Mesenteric fat pad (tissue), 1 donor: ENCODE data around the gene SMARCA2. TPM values are rescaled to one million over a fixed set of nuclear protein-coding genes. Genes with fewer than 3 reads are reported as not detected.

ENCODE experiments used
- DNase-seq: peaks from one replicate; pipeline ENCODE4 v3.0.0-alpha.2; 2020; ENCODE audit warnings: low spot score
- total RNA-seq: library from RNA; stranded (reverse); fragmentation: NEBNext Ultra II Directional; extraction: Animal tissue kit (Norgen Biotek cat#: 25700); gene quantifications from one replicate; pipeline ENCODE4 v1.2.1, GENCODE V29; 2021
- donor health status: DM: yes; HTN: yes; CAD: no.

Gene SMARCA2
- total RNA-seq, 1 donor from 2014 or later: 136 TPM

GRCh38 chr9:2208465-2208864 is 193.3 kb downstream of the SMARCA2 start:
- DNase-seq: no peak

- DNase-seq: no peak
Measured at GRCh38 chr9:2208991-2209390, 193.8 kb downstream of the SMARCA2 start.

- no peak for DNase-seq
Measured at GRCh38 chr9:2209400-2209799, 194.3 kb downstream of the SMARCA2 start.

- DNase-seq: no peak
Measured at GRCh38 chr9:2210201-2210600, 195.1 kb downstream of the SMARCA2 start.

GRCh38 chr9:2213830-2214468 is 198.8 kb downstream of the SMARCA2 start:
- no peak for DNase-seq

GRCh38 chr9:2214707-2215106 is 199.6 kb downstream of the SMARCA2 start:
- no peak for DNase-seq

- DNase-seq: no peak
Measured at GRCh38 chr9:2215921-2216441, 200.8 kb downstream of the SMARCA2 start.

- DNase-seq: no peak
Measured at GRCh38 chr9:2216591-2216990, 201.4 kb downstream of the SMARCA2 start.

GRCh38 chr9:2217540-2217939 is 202.4 kb downstream of the SMARCA2 start:
- DNase-seq: no peak

- no peak for DNase-seq
Measured at GRCh38 chr9:2220036-2220435, 204.9 kb downstream of the SMARCA2 start.

GRCh38 chr9:2227144-2227867 is 212.2 kb downstream of the SMARCA2 start:
- no peak for DNase-seq

- DNase-seq: no peak
Measured at GRCh38 chr9:2228132-2228531, 213.0 kb downstream of the SMARCA2 start.

GRCh38 chr9:2228641-2229040 is 213.5 kb downstream of the SMARCA2 start:
- no peak for DNase-seq

GRCh38 chr9:2229109-2229721 is 214.1 kb downstream of the SMARCA2 start:
- DNase-seq: no peak

GRCh38 chr9:2230362-2230761 is 215.2 kb downstream of the SMARCA2 start:
- no peak for DNase-seq

GRCh38 chr9:2231101-2231500 is 216.0 kb downstream of the SMARCA2 start:
- DNase-seq: no peak

GRCh38 chr9:2231829-2232228 is 216.7 kb downstream of the SMARCA2 start:
- no peak for DNase-seq

- DNase-seq: no peak
Measured at GRCh38 chr9:2233274-2233673, 218.1 kb downstream of the SMARCA2 start.

- DNase-seq: no peak
Measured at GRCh38 chr9:2234371-2234893, 219.3 kb downstream of the SMARCA2 start.

GRCh38 chr9:2235623-2236022 is 220.5 kb downstream of the SMARCA2 start:
- no peak for DNase-seq

- no peak for DNase-seq
Measured at GRCh38 chr9:2236850-2237249, 221.7 kb downstream of the SMARCA2 start.

GRCh38 chr9:2241461-2241835 is 226.3 kb downstream of the SMARCA2 start:
- no peak for DNase-seq
